ENCODE results near the gene CACNA1C. TPM values are rescaled to one million over a fixed set of nuclear protein-coding genes. Genes with fewer than 3 reads are reported as not detected.

The CACNA1C gene
- total and polyA plus RNA-seq, 10 of the 15 experiments (the other 5 are each of a cell fraction or from before 2014, with no cell fraction given): under 0.01 to 0.15 (median 0.09) TPM; not detected in 5

DNA sequence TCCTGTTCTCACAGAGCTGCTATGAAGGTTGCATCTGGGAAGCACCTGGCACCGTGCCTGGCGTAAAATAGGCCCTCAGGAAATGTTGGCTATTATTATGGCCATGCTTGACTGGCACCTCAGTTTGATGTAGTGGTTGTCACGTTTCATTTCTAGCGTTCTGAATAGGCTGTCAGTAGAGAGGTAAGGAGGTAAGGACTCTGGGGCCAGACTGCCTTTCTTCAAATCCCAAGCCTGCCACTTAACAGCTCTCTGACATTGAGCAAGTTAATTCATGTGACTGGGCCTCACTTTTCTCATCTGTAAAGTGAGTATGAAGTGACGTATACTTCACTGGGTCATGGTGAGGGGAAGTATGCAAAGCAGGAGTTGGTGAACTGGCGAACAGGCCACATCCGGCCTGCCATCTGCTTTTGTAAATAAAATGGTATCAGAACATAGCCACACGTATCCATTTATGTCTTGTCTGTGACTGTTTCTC is 196.2 kb downstream of the CACNA1C start (continued):
- TF ChIP-seq CEBPZ (IDR thresholded peaks at IDR 0.05; ENCODE audit: low read depth, low read length) (no peak), SIN3A (IDR thresholded peaks at IDR 0.05; ENCODE audit: low read depth, low read length) (no peak), SKIL (IDR thresholded peaks at IDR 0.05; ENCODE audit: low read depth, poor library complexity, severe bottlenecking) (peak; percentile 42), BHLHE40 (IDR thresholded peaks at IDR 0.05; ENCODE audit: borderline replicate concordance in 1 of 2, low read depth in 2 of 2, low read length in 1 of 2) (peak; percentile 61 to 74; a peak in 3 of 4 replicates), MEF2A (IDR thresholded peaks at IDR 0.05; ENCODE audit: insufficient read depth, low read depth, low read length) (no peak), ASH2L (IDR thresholded peaks at IDR 0.05; ENCODE audit: borderline replicate concordance, low read depth) (peak; percentile 36), SMAD1 (IDR thresholded peaks at IDR 0.05; ENCODE audit: low read depth, partially characterized antibody) (no peak), RUNX3 (IDR thresholded peaks at IDR 0.05; ENCODE audit: low read length) (0 out of 2 replicates have a peak, but pooled peaks have one; percentile 46), SREBF1 (IDR thresholded peaks at IDR 0.05; ENCODE audit: low read length) (no peak), TAF1 (IDR thresholded peaks at IDR 0.05; ENCODE audit: borderline replicate concordance, low read depth, low read length) (no peak), NBN (IDR thresholded peaks at IDR 0.05) (0 out of 2 replicates have a peak, but pooled peaks have one; percentile 53), IKZF2 (IDR thresholded peaks at IDR 0.05) (peak in 1 of 2 experiments; percentile 52; a peak in 1 of 4 replicates), NR2F1 (conservative IDR thresholded peaks at IDR 0.05) (0 out of 2 replicates have a peak, but pooled peaks have one; percentile 33), JUNB (IDR thresholded peaks at IDR 0.05) (no peak), BCL11A (IDR thresholded peaks at IDR 0.05; ENCODE audit: low read depth, low read length) (no peak), SMARCA5 (IDR thresholded peaks at IDR 0.05) (peak; percentile 68; the same call in 1 of the 2 replicates), NR2C2 (IDR thresholded peaks at IDR 0.05; ENCODE audit: borderline replicate concordance, control insufficient read depth, insufficient read length, low read depth) (no peak), PKNOX1 (IDR thresholded peaks at IDR 0.05) (peak; percentile 62; the same call in 1 of the 2 replicates), POU2F2 (IDR thresholded peaks at IDR 0.05; ENCODE audit: borderline replicate concordance, low read depth, low read length) (peak; percentile 94), ZNF217 (IDR thresholded peaks at IDR 0.05) (0 out of 2 replicates have a peak, but pooled peaks have one; percentile 61), PML (IDR thresholded peaks at IDR 0.05; ENCODE audit: low read length) (no peak), ZNF274 (IDR thresholded peaks at IDR 0.05; ENCODE audit: insufficient read depth, insufficient read length) (no peak), MTA2 (IDR thresholded peaks at IDR 0.05; ENCODE audit: low read depth) (no peak)
- TF ChIP-seq, protein P1, sequence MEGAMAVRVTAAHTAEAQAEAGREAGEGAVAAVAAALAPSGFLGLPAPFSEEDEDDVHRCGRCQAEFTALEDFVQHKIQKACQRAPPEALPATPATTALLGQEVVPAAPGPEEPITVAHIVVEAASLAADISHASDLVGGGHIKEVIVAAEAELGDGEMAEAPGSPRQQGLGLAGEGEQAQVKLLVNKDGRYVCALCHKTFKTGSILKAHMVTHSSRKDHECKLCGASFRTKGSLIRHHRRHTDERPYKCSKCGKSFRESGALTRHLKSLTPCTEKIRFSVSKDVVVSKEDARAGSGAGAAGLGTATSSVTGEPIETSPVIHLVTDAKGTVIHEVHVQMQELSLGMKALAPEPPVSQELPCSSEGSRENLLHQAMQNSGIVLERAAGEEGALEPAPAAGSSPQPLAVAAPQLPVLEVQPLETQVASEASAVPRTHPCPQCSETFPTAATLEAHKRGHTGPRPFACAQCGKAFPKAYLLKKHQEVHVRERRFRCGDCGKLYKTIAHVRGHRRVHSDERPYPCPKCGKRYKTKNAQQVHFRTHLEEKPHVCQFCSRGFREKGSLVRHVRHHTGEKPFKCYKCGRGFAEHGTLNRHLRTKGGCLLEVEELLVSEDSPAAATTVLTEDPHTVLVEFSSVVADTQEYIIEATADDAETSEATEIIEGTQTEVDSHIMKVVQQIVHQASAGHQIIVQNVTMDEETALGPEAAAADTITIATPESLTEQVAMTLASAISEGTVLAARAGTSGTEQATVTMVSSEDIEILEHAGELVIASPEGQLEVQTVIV (IDR thresholded peaks at IDR 0.05; ENCODE audit: borderline replicate concordance, partially characterized antibody): no peak

All from GM12878 (cell line).